Uterus (tissue), 4 donors: Measurements from ENCODE around the gene RITA1. TPM values are rescaled to one million over a fixed set of nuclear protein-coding genes. Genes with fewer than 3 reads are reported as not detected.

Experiments used
- DNase-seq, 2 donors: peaks; one replicate each; pipeline ENCODE4 v3.0.0-alpha.2; 2019 to 2020
- H3K27ac ChIP-seq, 2 donors: fragments of 200-600 bp; sonication (generic); 1 replicate in 1 of 2; 2 replicates in 1 of 2; pipeline ENCODE4 v1.5.1; 2016 to 2018
- H3K27me3 ChIP-seq, 2 donors: fragments of 200-600 bp; sonication (generic); one replicate each; pipeline ENCODE4 v1.5.1; 2018 to 2019; ENCODE audit warnings: control low read depth in 1 of 2
- H3K36me3 ChIP-seq, 2 donors: fragments of 200-600 bp; sonication (generic); one replicate each; pipeline ENCODE4 v1.5.1; 2019; ENCODE audit warnings: control low read depth in 1 of 2
- H3K4me1 ChIP-seq, 2 donors: fragments of 200-600 bp; sonication (generic); one replicate each; pipeline ENCODE4 v1.5.1; 2018 to 2019; ENCODE audit warnings: control low read depth in 1 of 2
- H3K4me3 ChIP-seq, 2 donors: fragments of 200-600 bp; sonication (generic); 1 replicate in 1 of 2; 2 replicates in 1 of 2; pipeline ENCODE4 v1.5.1; 2018 to 2019; ENCODE audit warnings: mild to moderate bottlenecking in 1 of 2
- H3K9me3 ChIP-seq, 2 donors: fragments of 200-600 bp; sonication (generic); one replicate each; pipeline ENCODE4 v1.5.1; 2019; ENCODE audit warnings: control low read depth in 1 of 2
- POLR2A ChIP-seq, 2 donors: fragments of 450-650 bp; IDR thresholded peaks; one replicate each; pipeline ENCODE4 v1.6.1; 2016; ENCODE audit warnings: antibody characterized with exemption in 2 of 2, mild to moderate bottlenecking in 1 of 2, moderate library complexity in 1 of 2
- intact Hi-C: fragments of 100-400 bp; cut with DNase I; formaldehyde crosslinking; loops from one replicate; pipeline ENCODE4 v1.15.1; 2023; ENCODE audit warnings: low total_unique reads
- total RNA-seq, 4 donors: library from RNA; depleted of rRNA in 3 of 4; stranded (reverse); fragments of >200 nt in 3 of 4; gene quantifications; one replicate each; pipeline versions ENCODE4 v1.1.0 to v1.2.4, GENCODE V29; 2014 to 2023
- TF ChIP-seq, protein P1 (sequence below), 4 experiments: fragments of 200-600 bp in 2 of 4; fragments of 450-650 bp in 2 of 4; sonication (generic) in 2 of 4; IDR thresholded peaks; one replicate each; pipeline ENCODE4 v1.5.1; 2016 to 2019; ENCODE audit warnings: antibody characterized with exemption in 4 of 4, mild to moderate bottlenecking in 2 of 4, moderate library complexity in 1 of 4
- donor health status: DM: yes; HTN: yes; CAD: no.

RITA1 gene
- total RNA-seq, 4 donors from 2014 or later, result 5.0 to 19.0 (median 11.0) TPM

DNA sequence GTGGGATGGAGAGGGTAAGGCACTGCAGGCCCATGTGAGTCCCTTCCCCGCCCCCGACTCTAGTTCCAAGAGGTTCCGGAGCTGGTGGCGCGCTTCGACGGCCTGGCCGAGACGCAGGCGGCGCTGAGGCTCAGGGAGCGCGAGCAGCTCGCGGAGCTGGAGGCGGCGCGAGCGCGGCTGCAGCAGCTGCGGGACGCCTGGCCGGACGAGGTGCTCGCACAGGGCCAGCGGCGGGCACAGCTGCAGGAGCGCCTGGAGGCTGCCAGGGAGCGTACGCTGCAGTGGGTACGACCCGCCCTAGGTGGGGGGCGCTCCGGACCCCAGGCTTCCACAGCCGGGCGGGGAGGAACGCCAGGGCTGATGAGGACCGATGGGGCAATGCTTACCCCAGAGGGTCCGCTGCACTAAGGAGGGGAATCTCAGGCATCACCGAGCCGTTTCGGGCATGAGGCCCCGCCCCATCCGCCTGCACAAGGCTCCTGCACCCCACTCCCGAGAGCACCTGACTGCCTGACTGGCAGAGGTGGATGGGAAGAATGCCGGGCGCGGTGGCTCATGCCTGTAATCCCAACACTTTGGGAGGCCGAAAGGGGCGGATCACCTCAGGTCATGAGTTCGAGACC lies 31.1 kb upstream of the RITA1 start:
- Histone ChIP-seq H3K4me3 (no peak overlapping the region), H3K36me3 (no peaks in the 10 kb centered on the region), H3K27me3 (peaks cover 8 to 13% of the 10 kb centered on the region in 2 donors), H3K9me3 (no peaks in the 10 kb centered on the region), H3K27ac (no peak overlapping the region), H3K4me1 (peaks cover 0 to 12% of the 10 kb centered on the region in 2 donors)
- DNase-seq, result no peak
- intact Hi-C loops, result no loop called here
- TF ChIP-seq POLR2A (IDR thresholded peaks at IDR 0.05), result no peak
- TF ChIP-seq, protein P1, sequence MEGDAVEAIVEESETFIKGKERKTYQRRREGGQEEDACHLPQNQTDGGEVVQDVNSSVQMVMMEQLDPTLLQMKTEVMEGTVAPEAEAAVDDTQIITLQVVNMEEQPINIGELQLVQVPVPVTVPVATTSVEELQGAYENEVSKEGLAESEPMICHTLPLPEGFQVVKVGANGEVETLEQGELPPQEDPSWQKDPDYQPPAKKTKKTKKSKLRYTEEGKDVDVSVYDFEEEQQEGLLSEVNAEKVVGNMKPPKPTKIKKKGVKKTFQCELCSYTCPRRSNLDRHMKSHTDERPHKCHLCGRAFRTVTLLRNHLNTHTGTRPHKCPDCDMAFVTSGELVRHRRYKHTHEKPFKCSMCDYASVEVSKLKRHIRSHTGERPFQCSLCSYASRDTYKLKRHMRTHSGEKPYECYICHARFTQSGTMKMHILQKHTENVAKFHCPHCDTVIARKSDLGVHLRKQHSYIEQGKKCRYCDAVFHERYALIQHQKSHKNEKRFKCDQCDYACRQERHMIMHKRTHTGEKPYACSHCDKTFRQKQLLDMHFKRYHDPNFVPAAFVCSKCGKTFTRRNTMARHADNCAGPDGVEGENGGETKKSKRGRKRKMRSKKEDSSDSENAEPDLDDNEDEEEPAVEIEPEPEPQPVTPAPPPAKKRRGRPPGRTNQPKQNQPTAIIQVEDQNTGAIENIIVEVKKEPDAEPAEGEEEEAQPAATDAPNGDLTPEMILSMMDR (IDR thresholded peaks at IDR 0.05), result no peak

DNA sequence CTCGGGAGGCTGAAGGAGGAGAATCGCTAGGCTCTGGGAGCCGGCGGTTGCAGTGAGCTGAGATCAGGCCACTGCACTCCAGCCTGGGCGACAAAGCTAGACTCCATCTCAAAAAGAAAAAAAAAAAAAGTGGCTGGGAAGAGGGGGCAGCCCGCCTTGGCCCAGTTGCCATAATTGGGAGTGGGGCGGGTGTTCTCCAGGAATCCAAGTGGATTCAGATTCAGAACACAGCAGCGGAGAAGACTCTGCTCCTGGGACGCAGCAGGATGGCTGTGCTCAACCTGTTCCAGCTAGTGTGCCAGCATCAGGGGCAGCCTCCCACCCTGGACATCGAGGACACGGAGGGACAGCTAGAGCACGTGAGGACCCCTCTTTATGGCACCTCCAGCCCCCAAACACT lies 30.5 kb upstream of the RITA1 start:
- TF ChIP-seq, protein P1 (IDR thresholded peaks at IDR 0.05), result no peak
- no peak for TF ChIP-seq POLR2A (IDR thresholded peaks at IDR 0.05)
- H3K9me3 ChIP-seq, result no peaks in the 10 kb centered on the region
- no peaks in the 10 kb centered on the region for H3K36me3 ChIP-seq
- H3K4me1 ChIP-seq, result peaks cover 0 to 12% of the 10 kb centered on the region in 2 donors
- H3K27me3 ChIP-seq, result peaks cover 8 to 13% of the 10 kb centered on the region in 2 donors
- intact Hi-C loops, result no loop called here
- DNase-seq, result no peak
- no peak overlapping the region for H3K27ac ChIP-seq
- no peak overlapping the region for H3K4me3 ChIP-seq

DNA sequence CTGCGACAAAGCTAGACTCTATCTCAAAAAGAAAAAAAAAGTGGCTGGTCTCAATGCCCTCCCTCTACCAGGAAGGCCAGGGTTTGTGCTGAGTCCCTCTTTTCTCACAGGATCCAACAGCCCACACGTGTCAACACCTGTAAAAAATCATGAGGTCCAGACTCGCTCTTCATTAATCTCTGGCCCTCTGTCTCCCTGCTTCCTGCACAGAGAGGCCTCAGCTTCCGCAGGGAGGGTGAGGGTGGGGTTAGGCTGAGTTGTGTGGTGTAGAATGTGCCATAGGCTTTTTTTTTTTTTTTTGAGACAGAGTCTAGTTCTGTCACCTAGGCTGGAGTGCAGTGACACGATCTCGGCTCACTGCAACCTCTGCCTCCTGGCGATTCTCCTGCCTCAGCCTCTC lies 29.9 kb upstream of the RITA1 start:
- peaks cover 8 to 13% of the 10 kb centered on the region in 2 donors for H3K27me3 ChIP-seq
- DNase-seq, result no peak
- no peaks in the 10 kb centered on the region for H3K36me3 ChIP-seq
- TF ChIP-seq, protein P1 (IDR thresholded peaks at IDR 0.05), result no peak
- no peak for TF ChIP-seq POLR2A (IDR thresholded peaks at IDR 0.05)
- no peaks in the 10 kb centered on the region for H3K9me3 ChIP-seq
- H3K4me3 ChIP-seq, result no peak overlapping the region
- intact Hi-C loops, result no loop called here
- H3K27ac ChIP-seq, result no peak overlapping the region
- peaks cover 0 to 12% of the 10 kb centered on the region in 2 donors for H3K4me1 ChIP-seq

DNA sequence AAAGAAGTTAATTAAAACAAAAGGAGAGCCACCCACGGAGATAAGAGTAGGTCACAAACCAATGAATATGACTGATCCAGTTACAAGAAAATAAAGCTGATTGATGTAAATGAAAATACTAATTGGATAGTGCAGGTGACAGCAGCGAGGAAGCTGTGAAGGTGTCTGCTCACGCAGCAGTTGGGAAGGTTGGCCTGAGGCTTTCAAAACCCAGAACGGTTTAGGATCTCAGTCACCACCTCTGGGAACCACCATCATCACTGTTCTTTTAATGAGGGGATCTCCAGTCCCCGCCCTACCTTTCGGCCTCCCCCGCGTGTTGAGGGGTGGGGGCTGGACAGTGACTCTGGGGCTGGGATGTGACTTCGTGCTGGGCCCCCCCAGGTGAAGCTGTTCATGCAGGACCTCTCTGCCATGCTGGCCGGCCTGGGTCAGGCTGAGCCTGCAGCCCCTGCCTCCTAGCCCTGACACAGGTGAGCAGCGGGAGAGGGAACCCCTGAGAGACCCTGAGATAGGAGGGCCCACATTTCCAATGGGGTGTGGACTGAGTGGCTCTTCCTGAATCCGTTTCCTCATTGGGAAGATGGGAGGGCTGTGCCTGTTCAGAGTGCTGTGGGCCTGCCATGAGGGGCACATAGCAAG lies 28.2 kb upstream of the RITA1 start:
- intact Hi-C loops, result no loop called here
- Histone ChIP-seq H3K4me1 (peaks cover 0 to 12% of the 10 kb centered on the region in 2 donors), H3K27ac (no peak overlapping the region), H3K27me3 (peaks cover 5% of the 10 kb centered on the region in 2 donors), H3K36me3 (no peaks in the 10 kb centered on the region), H3K4me3 (no peak overlapping the region), H3K9me3 (no peaks in the 10 kb centered on the region)
- TF ChIP-seq POLR2A (IDR thresholded peaks at IDR 0.05), result no peak
- TF ChIP-seq, protein P1 (IDR thresholded peaks at IDR 0.05), result no peak
- no peak for DNase-seq

DNA sequence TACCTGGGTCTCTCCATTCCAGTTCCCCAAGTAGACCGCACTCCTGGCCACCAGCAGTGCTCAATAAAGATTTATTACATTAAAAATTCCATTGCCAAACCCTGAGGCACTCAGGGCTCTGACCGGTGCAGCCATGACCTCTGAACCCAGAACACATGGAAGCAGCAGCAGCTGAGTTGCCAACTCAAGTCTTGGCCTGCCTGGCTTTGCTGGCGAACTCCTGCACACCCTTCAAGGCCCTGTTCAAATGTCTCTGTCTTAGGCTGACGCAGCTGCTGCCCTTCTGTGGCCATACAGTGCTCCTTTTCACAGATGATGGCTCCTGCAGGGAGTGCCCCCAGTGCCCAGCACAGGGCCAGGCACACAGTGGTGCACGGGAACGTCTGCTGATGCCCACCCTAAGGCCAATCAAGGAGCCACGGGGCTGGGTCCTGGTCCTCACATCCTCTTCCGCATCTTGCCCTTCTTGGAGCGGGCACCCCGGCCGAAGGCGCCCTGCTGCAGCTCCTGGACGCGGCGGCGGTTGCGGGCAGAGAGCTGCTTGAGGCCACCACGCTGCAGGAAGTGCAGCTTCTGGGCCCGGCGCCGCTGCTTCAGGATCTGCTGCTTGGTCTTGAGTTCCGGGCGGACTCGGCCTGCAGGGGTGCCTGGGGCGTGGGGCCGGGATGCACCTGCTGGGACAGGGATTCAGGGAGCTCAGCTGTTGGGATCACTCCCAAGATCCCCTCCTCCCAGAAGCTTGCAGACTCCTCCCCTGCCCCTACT lies 26.9 kb upstream of the RITA1 start:
- Histone ChIP-seq H3K27ac (no peak overlapping the region), H3K27me3 (no peaks in the 10 kb centered on the region), H3K4me3 (no peak overlapping the region), H3K4me1 (peaks cover 0 to 7% of the 10 kb centered on the region in 2 donors), H3K9me3 (no peaks in the 10 kb centered on the region), H3K36me3 (no peaks in the 10 kb centered on the region)
- DNase-seq, result no peak
- intact Hi-C loops, result no loop called here
- TF ChIP-seq POLR2A (IDR thresholded peaks at IDR 0.05), result no peak
- TF ChIP-seq, protein P1 (IDR thresholded peaks at IDR 0.05), result no peak
